Nephron progenitor cell (in vitro differentiated cells): ENCODE data around the gene NOS1.

ENCODE experiments used
- DNase-seq: peaks from one replicate; pipeline ENCODE4 v3.0.0; 2021
- H3K27ac Mint-ChIP-seq: 2 replicates; pipeline ENCODE4 v1.8.0; 2021; ENCODE audit warnings: mild to moderate bottlenecking, moderate library complexity, mixed read lengths
- H3K27me3 Mint-ChIP-seq: 2 replicates; pipeline ENCODE4 v1.8.0; 2021; ENCODE audit warnings: mild to moderate bottlenecking, low read depth, mixed read lengths; ENCODE audit not compliant: poor library complexity
- H3K36me3 Mint-ChIP-seq: 2 replicates; pipeline ENCODE4 v1.8.0; 2021; ENCODE audit warnings: low read depth, mixed read lengths
- H3K4me1 Mint-ChIP-seq: 2 replicates; pipeline ENCODE4 v1.8.0; 2021; ENCODE audit warnings: mixed read lengths
- H3K4me3 Mint-ChIP-seq: 2 replicates; pipeline ENCODE4 v1.8.0; 2021; ENCODE audit warnings: mild to moderate bottlenecking, moderate library complexity, mixed read lengths
- H3K9me3 Mint-ChIP-seq: 2 replicates; pipeline ENCODE4 v1.8.0; 2021; ENCODE audit warnings: mild to moderate bottlenecking, moderate library complexity, mixed read lengths
- CTCF ChIP-seq: fragments of 200-600 bp; sonication (generic); IDR thresholded peaks from 2 replicates; pipeline ENCODE4 v1.5.0; 2021; ENCODE audit warnings: antibody characterized with exemption

Gene NOS1

DNA sequence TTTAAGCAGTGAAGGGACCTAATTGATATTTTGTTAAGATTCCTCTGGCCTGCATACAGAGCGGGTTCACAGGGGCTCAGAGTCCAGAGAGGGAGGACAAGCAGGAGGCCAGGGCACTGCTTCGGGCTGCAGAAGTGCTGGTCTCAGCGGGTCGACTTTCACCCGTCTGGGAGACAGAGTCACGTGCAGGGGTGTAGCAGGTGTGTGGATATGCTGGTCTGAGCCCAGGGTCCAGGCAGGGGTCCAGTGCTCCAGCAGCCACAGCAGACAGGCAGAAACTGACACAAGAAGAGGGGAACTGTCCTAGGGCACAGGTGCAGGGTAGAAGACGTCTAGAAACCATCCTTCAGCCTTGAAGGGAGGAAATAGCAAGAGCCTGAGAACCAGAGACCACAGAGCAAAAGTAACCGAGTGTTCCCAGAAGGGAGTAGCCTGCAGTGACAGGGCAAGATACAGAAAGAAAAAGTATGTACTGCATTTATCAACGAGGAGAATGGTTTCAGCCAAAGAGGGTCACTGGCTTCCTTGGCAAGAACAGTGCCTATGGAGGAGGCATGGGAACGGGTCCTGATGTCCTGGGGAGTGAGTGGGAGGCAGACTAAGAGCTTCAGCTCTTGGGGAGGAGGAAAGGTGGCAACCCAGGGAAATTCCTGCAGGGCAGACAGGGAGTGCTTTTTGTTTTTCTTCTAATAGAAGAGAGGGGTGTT is 199.8 kb downstream of the NOS1 start:
- no peak for TF ChIP-seq CTCF
- Mint-ChIP-seq H3K4me3 (no peak overlapping the region), H3K4me1 (no peaks in the 10 kb centered on the region), H3K27ac (peak overlapping the region; percentile 74), H3K36me3 (peaks cover 86% of the 10 kb centered on the region), H3K27me3 (no peaks in the 10 kb centered on the region), H3K9me3 (no peaks in the 10 kb centered on the region)
- DNase-seq: no peak

DNA sequence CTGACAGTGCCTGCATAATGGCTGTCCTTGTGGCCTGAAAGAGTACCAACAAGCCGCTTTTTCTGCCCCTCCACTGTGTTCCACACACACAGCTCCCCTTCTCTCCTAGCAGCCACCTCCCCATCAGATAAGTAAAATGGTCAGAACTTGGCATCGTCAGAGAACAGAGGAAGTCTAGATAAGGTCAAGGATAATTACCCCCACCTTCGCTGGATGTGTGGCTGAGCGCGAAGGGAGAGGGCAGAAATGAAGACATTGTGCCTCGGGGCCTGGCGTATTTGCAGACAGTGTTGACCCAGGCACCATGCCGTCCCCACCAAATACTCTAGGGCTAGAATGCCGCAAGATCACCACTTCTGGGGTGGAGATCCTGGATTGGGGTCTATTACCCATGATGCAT is 201.8 kb downstream of the NOS1 start:
- Mint-ChIP-seq H3K4me1 (no peaks in the 10 kb centered on the region), H3K9me3 (no peaks in the 10 kb centered on the region), H3K27ac (no peak overlapping the region), H3K36me3 (peaks cover 86% of the 10 kb centered on the region), H3K4me3 (no peak overlapping the region), H3K27me3 (no peaks in the 10 kb centered on the region)
- no peak for DNase-seq
- no peak for TF ChIP-seq CTCF

GRCh38 chr12:117158911-117159553 is 202.4 kb downstream of the NOS1 start:
- TF ChIP-seq CTCF: no peak
- H3K27ac Mint-ChIP-seq: peak overlapping the region; percentile 44
- H3K4me3 Mint-ChIP-seq: no peak overlapping the region
- no peaks in the 10 kb centered on the region for H3K4me1 Mint-ChIP-seq
- no peaks in the 10 kb centered on the region for H3K27me3 Mint-ChIP-seq
- H3K9me3 Mint-ChIP-seq: no peaks in the 10 kb centered on the region
- peaks cover 86% of the 10 kb centered on the region for H3K36me3 Mint-ChIP-seq
- no peak for DNase-seq
